ENCODE data around the gene UBTF.

GRCh38 chr17:44203731-44204440, 15.6 kb downstream of the UBTF start:
- TF ChIP-seq POLR2A (IDR thresholded peaks at IDR 0.05; ENCODE audit: low read depth, low read length) (no peak), CTCF (IDR thresholded peaks at IDR 0.05; ENCODE audit: extremely low read depth in 1 of 2, insufficient read depth in 1 of 2, low read depth in 1 of 2, low read length in 2 of 2) (peak; percentile 72 to 81), POLR2AphosphoS5 (IDR thresholded peaks at IDR 0.05; ENCODE audit: insufficient read depth, low read depth, low read length) (no peak), EZH2 (IDR thresholded peaks at IDR 0.05; ENCODE audit: borderline replicate concordance, low read depth, low read length, severe bottlenecking) (no peak), MYC (IDR thresholded peaks at IDR 0.05; ENCODE audit: low read depth, low read length) (no peak), MAX (IDR thresholded peaks at IDR 0.05; ENCODE audit: insufficient read depth, insufficient read length) (no peak)
